DMS79 treated with DMSO at 0.1 percent for 48 hours (cell line): ENCODE results near the gene CNOT10.
A peak's percentile ranks its signal among the peaks of the same experiment; 100 is the strongest.
"Not testable (repeated sequence)": the region's sequence is repeated elsewhere in the genome, so short reads cannot be mapped to it uniquely, and the experiment has no call there.

Experiments used
- DNase-seq: peaks from one replicate; lab custom pipeline; 2025; lab: John Stamatoyannopoulos, UW

Gene CNOT10

GRCh38 chr3:32684800-32685542, at the start of gene CNOT10:
Gene CNOT10, plus strand, starts transcription at chr3:32685188. Its CDS starts 273 bp downstream, at chr3:32685461.
- peak; percentile 69 for DNase-seq

DNA sequence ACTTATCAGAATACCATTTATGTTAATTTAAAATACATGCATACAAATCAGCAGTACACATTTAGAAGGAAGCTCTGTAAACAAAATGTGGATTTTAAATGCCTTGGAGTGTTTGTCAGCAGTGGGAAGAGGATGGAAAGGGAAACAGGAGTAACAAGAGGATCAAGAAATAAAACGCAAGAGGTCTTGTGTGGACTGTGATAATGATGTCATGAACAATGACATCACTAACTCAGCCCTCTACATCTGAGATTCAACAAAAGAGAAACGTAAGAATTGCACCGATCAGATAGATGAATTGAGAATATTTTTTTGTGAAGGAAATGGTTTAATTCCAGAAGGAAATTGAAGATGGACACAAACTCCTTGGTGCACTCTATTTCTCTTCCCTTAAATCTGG, 44.0 kb upstream of the CNOT10 start:
- no peak for DNase-seq

DNA sequence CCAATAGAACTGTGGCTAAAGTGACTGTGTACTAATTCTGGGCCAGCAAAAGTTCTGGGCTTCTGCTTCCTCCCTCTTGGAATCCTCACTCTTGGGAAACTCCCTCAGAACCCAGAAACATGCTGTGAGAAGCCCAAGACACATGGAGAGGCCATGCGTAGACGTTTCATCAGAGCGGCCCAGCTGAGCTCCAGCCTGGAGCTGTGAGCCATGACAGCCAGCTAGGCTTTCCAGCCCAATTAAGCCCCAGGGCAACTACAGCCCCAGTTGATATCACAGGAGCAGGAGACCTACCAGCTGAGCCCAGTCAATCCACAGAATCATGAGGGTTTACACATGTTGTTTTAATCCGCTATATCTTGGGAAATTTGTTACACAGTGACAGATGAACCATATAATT, 43.6 kb upstream of the CNOT10 start:
- no peak for DNase-seq

- no peak for DNase-seq
Measured at GRCh38 chr3:32643354-32643753, 41.6 kb upstream of the CNOT10 start.

DNA sequence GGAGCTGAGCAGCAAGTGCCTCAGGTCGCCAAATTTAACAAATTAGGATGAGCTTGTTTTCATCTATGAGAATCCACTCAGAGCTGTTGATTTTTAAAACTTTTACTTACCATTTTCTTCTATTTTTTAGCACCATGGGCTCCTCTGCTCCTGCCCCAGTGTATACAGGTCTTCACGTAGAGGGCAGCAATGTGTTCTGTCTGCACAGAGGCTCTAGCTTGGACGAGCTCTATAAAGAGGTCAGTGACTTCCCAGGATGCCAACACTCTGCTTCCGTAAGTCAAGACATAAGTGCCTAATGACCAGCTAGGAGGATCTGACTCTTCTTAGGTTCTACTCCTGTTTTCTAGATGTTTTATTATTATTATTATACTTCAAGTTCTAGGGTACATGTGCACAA, 41.2 kb upstream of the CNOT10 start:
- DNase-seq: no peak

DNA sequence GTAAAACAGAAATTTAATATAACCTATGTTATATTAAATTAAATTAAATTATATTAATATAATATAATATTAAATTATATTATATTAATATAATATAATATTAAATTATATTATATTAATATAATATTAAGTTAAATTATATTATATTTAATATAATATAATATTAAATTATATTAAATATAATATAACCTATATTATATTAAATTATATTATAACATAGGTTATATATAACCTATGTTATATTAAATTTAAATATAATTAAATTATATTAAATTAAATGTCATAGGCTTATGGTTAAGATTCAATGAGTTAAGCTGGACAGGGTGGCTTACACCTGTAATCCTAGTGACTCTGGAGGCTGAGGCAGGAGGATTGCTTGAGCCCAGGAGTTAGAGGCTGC, 40.6 kb upstream of the CNOT10 start:
- DNase-seq: no peak

- DNase-seq: no peak
Measured at GRCh38 chr3:32646761-32647160, 38.2 kb upstream of the CNOT10 start.

GRCh38 chr3:32652337-32653100, 32.5 kb upstream of the CNOT10 start:
- not testable (repeated sequence) for DNase-seq

DNA sequence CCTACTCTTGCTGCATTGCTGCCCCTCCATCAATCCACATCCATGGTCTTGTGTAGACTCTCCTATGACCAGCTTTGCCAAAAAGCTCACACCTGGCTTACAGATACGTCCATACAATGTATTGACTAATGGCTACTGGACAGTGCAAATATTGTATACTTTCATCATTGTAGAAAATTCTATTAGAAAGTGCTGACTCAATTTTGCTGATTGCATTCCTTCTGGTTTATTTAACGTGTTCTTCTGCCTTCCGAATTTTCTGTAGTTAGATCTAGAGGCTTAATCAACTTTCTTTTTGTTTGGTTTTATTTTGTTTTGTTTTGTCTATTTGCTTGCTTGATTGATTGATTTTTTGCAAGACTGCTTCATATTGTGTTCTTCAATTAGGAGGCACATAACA, 29.8 kb upstream of the CNOT10 start:
- no peak for DNase-seq

DNA sequence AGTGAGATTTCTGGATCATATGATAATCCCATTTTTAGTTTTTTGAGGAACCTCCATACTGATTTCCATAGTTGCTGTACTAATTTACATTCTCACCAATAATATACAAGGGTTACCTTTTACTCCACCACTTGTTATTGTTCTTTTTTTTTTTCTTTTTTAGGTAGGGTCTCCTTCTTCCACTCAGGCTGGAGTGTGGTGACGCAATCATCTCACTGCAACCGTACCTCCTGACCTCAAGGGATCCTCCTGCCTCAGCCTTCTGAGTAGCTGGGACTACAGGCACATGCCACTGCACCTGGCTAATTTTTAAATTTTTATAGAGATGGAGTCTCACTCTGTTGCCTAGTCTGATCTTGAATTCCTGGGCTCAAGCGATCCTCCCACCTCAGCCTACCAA, 24.4 kb upstream of the CNOT10 start:
- no peak for DNase-seq

DNA sequence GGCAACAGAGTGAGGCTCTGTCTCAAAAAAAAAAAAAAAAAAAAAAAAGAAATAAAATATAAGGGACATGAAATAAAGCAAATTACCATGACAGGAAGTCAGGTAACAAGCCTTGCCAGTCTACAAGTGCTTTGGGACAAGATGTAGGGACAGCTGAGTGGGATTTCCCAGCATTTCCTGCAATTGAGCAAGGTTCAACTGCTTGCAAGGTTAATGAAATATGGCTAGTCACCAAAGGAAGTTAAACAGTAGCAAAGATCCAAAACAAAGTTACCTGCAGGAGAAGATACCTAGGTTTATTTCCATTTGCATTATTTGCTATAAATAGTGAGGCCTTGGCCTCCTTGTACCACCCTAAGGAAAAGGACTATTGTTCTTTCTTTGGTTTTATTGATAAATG, 22.3 kb upstream of the CNOT10 start:
- no peak for DNase-seq

GRCh38 chr3:32664630-32665075, 20.3 kb upstream of the CNOT10 start:
- not testable (repeated sequence) for DNase-seq

DNA sequence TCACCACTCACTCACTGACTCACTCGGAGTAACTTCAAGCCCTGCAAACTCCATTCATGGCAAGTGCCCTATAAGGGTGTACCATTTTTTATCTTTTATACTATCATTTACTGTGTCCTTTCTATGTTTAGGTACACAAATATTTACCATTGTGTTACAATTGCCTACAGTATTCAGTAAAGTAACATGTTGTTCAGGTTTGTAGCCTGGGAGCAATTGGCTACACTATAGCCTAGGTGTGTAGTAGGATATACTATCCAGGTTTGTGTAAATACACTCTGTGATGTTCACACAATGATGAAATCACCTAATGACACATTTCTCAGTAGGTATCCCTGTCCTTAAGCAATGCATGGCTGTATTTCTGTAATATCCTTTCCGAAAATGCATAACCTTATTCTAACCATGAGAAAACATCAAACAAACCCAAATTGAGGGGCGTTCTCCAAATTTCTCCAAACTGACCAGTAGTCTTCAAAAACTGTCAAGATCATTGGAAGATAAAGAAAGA, 17.9 kb upstream of the CNOT10 start:
- no peak for DNase-seq

GRCh38 chr3:32669226-32669625, 15.8 kb upstream of the CNOT10 start:
- DNase-seq: not testable (repeated sequence)

- DNase-seq: not testable (repeated sequence)
Measured at GRCh38 chr3:32673730-32674129, 11.3 kb upstream of the CNOT10 start.

GRCh38 chr3:32675164-32675563, 9.8 kb upstream of the CNOT10 start:
- DNase-seq: no peak

DNA sequence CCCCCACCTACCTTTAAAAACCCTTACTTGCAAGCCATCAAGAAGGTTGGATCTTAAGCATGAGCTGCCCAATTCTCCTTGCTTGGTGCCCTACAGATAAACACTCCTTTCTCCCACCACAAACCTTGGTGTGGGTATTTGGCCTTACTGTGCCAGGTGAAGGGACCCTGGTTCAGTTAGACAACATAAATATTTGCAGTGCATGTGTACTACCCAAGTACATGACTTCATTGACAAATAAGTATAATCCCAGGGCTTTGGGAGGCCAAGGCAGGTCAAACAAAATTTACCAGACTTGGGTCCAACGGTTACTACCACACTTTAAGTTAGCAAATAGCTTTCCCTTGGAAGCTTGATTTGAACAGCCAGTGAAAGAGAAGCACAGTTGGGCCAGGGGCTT, 9.3 kb upstream of the CNOT10 start:
- no peak for DNase-seq

DNA sequence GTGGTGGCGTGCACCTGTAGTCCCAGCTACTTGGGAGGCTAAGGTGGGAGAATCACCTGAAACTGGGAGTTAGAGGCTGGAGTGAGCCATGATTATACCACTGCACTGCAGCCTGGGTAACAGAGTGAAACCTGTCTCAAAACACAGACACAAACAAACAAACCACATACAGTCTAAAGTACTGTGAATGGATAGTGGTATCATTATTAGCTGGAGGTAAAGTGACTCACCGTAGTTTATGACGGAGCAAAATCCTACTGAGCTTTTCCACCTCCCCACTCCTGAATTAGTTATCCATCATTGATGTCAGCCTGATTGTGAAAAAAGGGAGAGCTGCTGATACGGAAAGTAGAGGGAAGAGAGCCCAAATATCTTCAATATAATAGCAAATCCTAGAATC, 3.2 kb upstream of the CNOT10 start:
- DNase-seq: no peak

DNA sequence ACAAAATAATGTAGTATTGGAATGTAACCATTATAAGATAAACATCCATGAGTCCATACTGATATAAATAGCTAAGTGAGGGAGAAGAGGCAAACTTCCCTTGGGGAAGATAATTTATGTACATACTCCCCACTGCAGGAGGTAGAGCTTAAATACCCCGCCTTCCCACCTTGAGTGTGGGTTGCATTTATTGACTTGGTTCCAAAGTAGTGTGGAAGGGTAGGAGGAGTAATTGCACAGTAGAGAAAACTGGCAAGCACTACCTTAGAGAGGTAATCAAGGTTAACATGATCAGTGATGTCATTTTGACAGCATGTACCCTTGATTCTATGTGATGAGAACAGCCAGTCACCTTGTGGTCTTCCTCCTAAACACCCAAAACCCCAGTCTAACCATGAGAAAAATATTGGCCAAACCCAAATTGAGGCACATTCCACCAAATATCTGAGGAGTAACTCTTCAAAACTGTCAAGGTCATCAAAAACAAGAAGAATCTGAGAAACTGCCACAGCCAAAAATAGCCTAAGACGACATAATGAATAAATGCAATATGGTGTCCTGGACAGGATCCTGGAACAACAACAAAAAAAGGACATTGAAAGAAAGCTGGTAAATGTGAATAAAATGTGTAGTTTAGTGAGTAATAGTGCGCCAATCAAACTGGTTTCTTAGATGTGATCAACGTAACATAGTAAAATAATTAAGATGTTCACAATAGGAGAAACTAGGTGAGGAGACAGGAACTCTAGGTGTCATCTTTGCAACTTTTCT, 774 bp upstream of the CNOT10 start:
- no peak for DNase-seq

- no peak for DNase-seq
Measured at GRCh38 chr3:32685543-32686185, 676 bp downstream of the CNOT10 start.

DNA sequence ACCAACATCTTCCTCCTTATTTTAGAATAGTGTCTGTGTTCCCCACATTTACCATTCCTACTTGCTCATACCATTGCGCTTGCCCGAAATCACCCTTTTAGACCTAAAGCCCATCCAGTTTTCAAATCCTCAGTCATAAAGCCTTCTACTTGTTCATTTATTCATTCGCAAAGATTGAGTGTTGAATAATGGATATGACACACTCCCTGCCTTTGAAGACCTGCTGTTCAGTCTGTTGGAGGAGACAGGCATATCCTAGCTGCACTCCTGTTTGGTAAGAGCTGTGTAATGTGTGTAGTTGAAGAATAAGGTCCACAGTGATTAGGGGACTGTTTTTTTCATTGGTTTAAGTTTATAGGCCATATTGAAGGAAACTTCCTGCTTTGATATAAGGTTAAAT, 1.7 kb downstream of the CNOT10 start:
- DNase-seq: no peak

DNA sequence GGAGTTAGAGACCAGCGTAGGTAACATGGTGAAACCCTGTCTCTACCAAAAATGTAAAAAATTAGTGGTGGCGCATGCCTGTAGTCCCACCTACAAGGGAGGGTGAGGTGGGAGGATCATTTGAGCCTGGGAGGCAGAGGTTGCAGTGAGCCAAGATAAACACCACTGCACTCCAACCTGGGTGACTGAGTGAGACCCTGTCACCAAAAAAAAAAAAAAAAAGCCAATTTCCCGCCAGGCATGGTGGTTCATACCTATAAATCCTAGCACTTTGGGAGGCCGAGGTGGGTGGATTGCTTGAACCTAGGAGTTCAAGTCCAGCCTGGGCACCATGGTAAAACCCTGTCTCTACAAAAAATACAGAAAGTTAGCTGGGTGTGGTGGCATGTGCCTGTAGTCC, 6.9 kb downstream of the CNOT10 start:
- no peak for DNase-seq
